Activated B cell treated with CpG ODN at 0.5 μM for 24 hours (primary cell): Measurements from ENCODE around the gene EPO. TPM values are rescaled to one million over a fixed set of nuclear protein-coding genes. Genes with fewer than 3 reads are reported as not detected.

ENCODE experiments used
- ATAC-seq: fragments of 200-7000 bp; cut with Tn5 transposase; one replicate; pipeline ENCODE4 v1.10.0; 2021; ENCODE audit warnings: low read depth, mild to moderate bottlenecking, moderate library complexity
- CTCF ChIA-PET: fragments of 350-600 bp; sonication (Branson Sonifier 250); formaldehyde crosslinking; loops from one replicate; lab custom pipeline; 2021; ENCODE audit warnings: antibody characterized with exemption; lab: Charles Lee
- POLR2A ChIA-PET: fragments of 350-600 bp; sonication (Branson Sonifier 250); formaldehyde crosslinking; loops from one replicate; lab custom pipeline; 2021; ENCODE audit warnings: antibody characterized with exemption; lab: Charles Lee
- DNase-seq: peaks from one replicate; pipeline ENCODE4 v3.0.0; 2022
- H3K27ac Mint-ChIP-seq: one replicate; pipeline ENCODE4 v1.8.0; 2020; ENCODE audit warnings: mixed read lengths
- H3K27me3 Mint-ChIP-seq: one replicate; pipeline ENCODE4 v1.8.0; 2021; ENCODE audit warnings: mixed read lengths
- H3K36me3 Mint-ChIP-seq: one replicate; pipeline ENCODE4 v1.8.0; 2021; ENCODE audit warnings: low read depth, mixed read lengths
- H3K4me1 Mint-ChIP-seq: one replicate; pipeline ENCODE4 v1.8.0; 2021; ENCODE audit warnings: mixed read lengths
- H3K4me3 Mint-ChIP-seq: one replicate; pipeline ENCODE4 v1.8.0; 2020; ENCODE audit warnings: mild to moderate bottlenecking, mixed read lengths
- H3K9me3 Mint-ChIP-seq: one replicate; pipeline ENCODE4 v1.8.0; 2020; ENCODE audit warnings: mixed read lengths
- CTCF ChIP-seq: fragments of 200-600 bp; IDR thresholded peaks from one replicate; pipeline ENCODE4 v1.8.0; 2022; ENCODE audit warnings: antibody characterized with exemption, mild to moderate bottlenecking
- intact Hi-C: fragments of 100-400 bp; cut with micrococcal nuclease; formaldehyde crosslinking; loops from one replicate; pipeline ENCODE4 v1.15.1; 2024
- total RNA-seq: library from RNA; stranded (reverse); gene quantifications from 2 replicates; pipeline ENCODE4 v1.2.3, GENCODE V29; 2022

EPO gene
- total RNA-seq, 1 donor from 2014 or later: not detected

- intact Hi-C loops: no loop called here
- Mint-ChIP-seq H3K36me3 (no peaks in the 10 kb centered on the region), H3K4me3 (no peak overlapping the region), H3K27me3 (peaks cover 13% of the 10 kb centered on the region), H3K27ac (no peak overlapping the region), H3K4me1 (peaks cover 14% of the 10 kb centered on the region), H3K9me3 (no peaks in the 10 kb centered on the region)
- TF ChIP-seq CTCF: no peak
- CTCF ChIA-PET: no interaction called here
- no peak for ATAC-seq
- DNase-seq: no peak
- POLR2A ChIA-PET: no interaction called here
Measured at GRCh38 chr7:100728196-100728595, 7.9 kb downstream of the EPO start.

- ATAC-seq (no peak), DNase-seq (no peak)
- TF ChIP-seq CTCF: no peak
- ChIA-PET CTCF (interaction anchor here (0.7 kb wide), 1 partner anchor 122 kb away, joined by 3 read pairs; no protein-coding TSS in a partner anchor), POLR2A (interaction anchor here (0.6 kb wide), 1 partner anchor 97 kb away, joined by 8 read pairs; no protein-coding TSS in a partner anchor)
- H3K4me1 Mint-ChIP-seq: peaks cover 14% of the 10 kb centered on the region
- no peak overlapping the region for H3K4me3 Mint-ChIP-seq
- H3K9me3 Mint-ChIP-seq: no peaks in the 10 kb centered on the region
- peaks cover 12% of the 10 kb centered on the region for H3K27me3 Mint-ChIP-seq
- intact Hi-C loops: no loop called here
- H3K36me3 Mint-ChIP-seq: no peaks in the 10 kb centered on the region
- no peak overlapping the region for H3K27ac Mint-ChIP-seq
Measured at GRCh38 chr7:100730136-100730800, 10.0 kb downstream of the EPO start.

GRCh38 chr7:100731937-100732636 lies 11.8 kb downstream of the EPO start:
- TF ChIP-seq CTCF: no peak
- DNase-seq (no peak), ATAC-seq (peak; percentile 37)
- H3K36me3 Mint-ChIP-seq: no peaks in the 10 kb centered on the region
- ChIA-PET POLR2A (interaction anchor here (0.6 to 0.8 kb wide), 3 partner anchors 27 to 1125 kb away, joined by 3 to 4 read pairs (median 4); partner anchors contain the start of gene POP7), CTCF (no interaction called here)
- no peak overlapping the region for H3K4me3 Mint-ChIP-seq
- peaks cover 14% of the 10 kb centered on the region for H3K4me1 Mint-ChIP-seq
- H3K27me3 Mint-ChIP-seq: peaks cover 12% of the 10 kb centered on the region
- H3K9me3 Mint-ChIP-seq: no peaks in the 10 kb centered on the region
- H3K27ac Mint-ChIP-seq: no peak overlapping the region
- intact Hi-C loops: no loop called here

GRCh38 chr7:100735730-100736129 lies 15.5 kb downstream of the EPO start:
- DNase-seq: no peak
- no peak for ATAC-seq

More at GRCh38 chr7:100735730-100736129, 15.5 kb downstream of the EPO start:
- Mint-ChIP-seq H3K9me3 (no peaks in the 10 kb centered on the region), H3K36me3 (no peaks in the 10 kb centered on the region), H3K27ac (no peak overlapping the region), H3K4me1 (peaks cover 14% of the 10 kb centered on the region), H3K27me3 (peaks cover 4% of the 10 kb centered on the region), H3K4me3 (no peak overlapping the region)
- intact Hi-C loops: no loop called here
- ChIA-PET POLR2A (interaction anchor here (0.5 kb wide), 1 partner anchor 9 kb away, joined by 3 read pairs; no protein-coding TSS in a partner anchor), CTCF (no interaction called here)
- TF ChIP-seq CTCF: no peak
